Putamen (tissue), 1 donor: ENCODE measurements around the gene LTF.

Experiments
- DNase-seq: peaks from one replicate; pipeline ENCODE4 v3.0.0-alpha.2; 2016; ENCODE audit warnings: low spot score

LTF gene

GRCh38 chr3:46468753-46469600 lies 4.3 kb upstream of the LTF start:
- DNase-seq, result no peak

- no peak for DNase-seq
Observed at GRCh38 chr3:46467562-46467961, 2.9 kb upstream of the LTF start.

GRCh38 chr3:46466871-46467403 lies 2.2 kb upstream of the LTF start:
- DNase-seq, result no peak

- no peak for DNase-seq
Observed at GRCh38 chr3:46466273-46466672, 1.6 kb upstream of the LTF start.

- no peak for DNase-seq
Observed at GRCh38 chr3:46465196-46465520, 453 bp upstream of the LTF start.

- no peak for DNase-seq
Observed at GRCh38 chr3:46463868-46464241, 850 bp downstream of the LTF start.

- no peak for DNase-seq
Observed at GRCh38 chr3:46463120-46463867, 1.4 kb downstream of the LTF start.

- no peak for DNase-seq
Observed at GRCh38 chr3:46462511-46462910, 2.2 kb downstream of the LTF start.

GRCh38 chr3:46462111-46462510 lies 2.6 kb downstream of the LTF start:
- no peak for DNase-seq

- DNase-seq, result no peak
Observed at GRCh38 chr3:46460051-46460450, 4.7 kb downstream of the LTF start.

GRCh38 chr3:46456118-46456517 lies 8.6 kb downstream of the LTF start:
- DNase-seq, result no peak

- DNase-seq, result no peak
Observed at GRCh38 chr3:46455231-46456115, 9.2 kb downstream of the LTF start.

- DNase-seq, result no peak
Observed at GRCh38 chr3:46454606-46455005, 10.1 kb downstream of the LTF start.

GRCh38 chr3:46454209-46454595 lies 10.5 kb downstream of the LTF start:
- DNase-seq, result no peak

GRCh38 chr3:46453526-46454208 lies 11.0 kb downstream of the LTF start:
- no peak for DNase-seq

GRCh38 chr3:46449755-46450552 lies 14.8 kb downstream of the LTF start:
- no peak for DNase-seq

GRCh38 chr3:46448721-46449120 lies 16.0 kb downstream of the LTF start:
- DNase-seq, result no peak

- DNase-seq, result no peak
Observed at GRCh38 chr3:46447228-46447985, 17.3 kb downstream of the LTF start.

GRCh38 chr3:46442576-46443530 lies 21.9 kb downstream of the LTF start:
- DNase-seq, result no peak
